ENCODE data around the gene RNF212. TPM values are rescaled to one million over a fixed set of nuclear protein-coding genes. Genes with fewer than 3 reads are reported as not detected.

RNF212 gene
- total and polyA plus RNA-seq, 2 donors (not counting 3 experiments of a cell fraction or from before 2014, with no cell fraction given) = 2.3 to 2.8 TPM

DNA sequence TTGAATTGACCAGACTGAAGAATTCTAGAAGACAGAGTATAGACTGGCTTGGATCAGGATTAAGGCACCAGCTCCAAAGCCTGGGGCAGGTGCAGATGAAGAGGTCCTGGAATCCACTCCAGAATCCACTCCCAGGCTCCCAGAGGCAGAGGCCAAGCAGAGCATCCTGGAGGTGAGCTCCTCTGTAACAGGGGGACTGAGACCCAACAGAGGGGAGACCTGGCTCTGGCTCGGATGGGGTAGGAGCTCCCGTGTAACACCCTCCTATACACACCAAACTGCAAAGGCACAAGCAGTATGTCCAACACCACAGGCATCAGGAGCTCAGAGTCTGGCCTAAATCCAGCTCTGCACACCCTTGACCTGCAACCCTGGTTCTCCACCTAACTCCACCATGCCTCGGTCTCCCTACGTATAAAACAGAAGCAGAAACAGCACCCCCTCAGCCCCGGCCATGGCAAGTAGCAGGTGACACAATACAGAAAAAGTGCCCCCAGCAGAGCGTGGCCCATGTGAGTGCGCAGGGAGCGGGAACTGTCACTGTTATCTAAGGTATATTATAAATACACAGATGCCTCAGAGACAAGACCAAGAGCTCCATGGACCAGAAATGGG lies 14.9 kb downstream of the RNF212 start:
- dilution Hi-C loops (cut with MboI; ENCODE audit: extremely low pct_ligation_motif_present, low sequenced_read_pairs) (no loop called here), intact Hi-C loops (cut with micrococcal nuclease) (no loop called here)
- no peaks in the 10 kb centered on the region for H3K36me3 ChIP-seq (ENCODE audit: control insufficient read depth in 2 of 2, extremely low read depth in 1 of 2, insufficient read depth in 2 of 2, low read length in 2 of 2)
- no peaks in the 10 kb centered on the region for H3K27me3 ChIP-seq (ENCODE audit: control insufficient read depth in 2 of 2, insufficient read depth in 2 of 2, low read length in 2 of 2)
- no peaks in the 10 kb centered on the region for H3K4me1 ChIP-seq (ENCODE audit: control insufficient read depth, extremely low read depth, insufficient read depth, low read length)
- H3K4me2 ChIP-seq (ENCODE audit: insufficient read depth, low read length) = no peak overlapping the region
- ChIA-PET CTCF (no interaction called here), POLR2A (no interaction called here)
- no peaks in the 10 kb centered on the region for H3K9me3 ChIP-seq (replicated peaks; ENCODE audit: control insufficient read depth, insufficient read depth, low read length)
- BruUV-seq (replicated peaks) = no TSS peak
- DNase-seq (ENCODE audit: low read depth, low spot score) (no peak), FAIRE-seq (no peak)
- no peaks in the 10 kb centered on the region for H3K79me2 ChIP-seq (ENCODE audit: control insufficient read depth, insufficient read depth, low read length)
- TF ChIP-seq EZH2 (IDR thresholded peaks at IDR 0.05; ENCODE audit: borderline replicate concordance, low read depth, low read length, severe bottlenecking) = no peak
- TF ChIP-seq POLR2AphosphoS5 (IDR thresholded peaks at IDR 0.05; ENCODE audit: insufficient read depth, low read depth, low read length) = no peak
- no peak for TF ChIP-seq GATA2 (IDR thresholded peaks at IDR 0.05; ENCODE audit: insufficient read depth, insufficient read length, low read depth, low read length)
- no peak for TF ChIP-seq MYC (IDR thresholded peaks at IDR 0.05; ENCODE audit: low read depth, low read length)
- TF ChIP-seq JUN (IDR thresholded peaks at IDR 0.05; ENCODE audit: borderline replicate concordance, insufficient read depth, insufficient read length, low read depth) = no peak
- TF ChIP-seq, protein P1, sequence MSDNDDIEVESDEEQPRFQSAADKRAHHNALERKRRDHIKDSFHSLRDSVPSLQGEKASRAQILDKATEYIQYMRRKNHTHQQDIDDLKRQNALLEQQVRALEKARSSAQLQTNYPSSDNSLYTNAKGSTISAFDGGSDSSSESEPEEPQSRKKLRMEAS (IDR thresholded peaks at IDR 0.05; ENCODE audit: insufficient read depth, insufficient read length) = no peak
- TF ChIP-seq, protein P2, sequence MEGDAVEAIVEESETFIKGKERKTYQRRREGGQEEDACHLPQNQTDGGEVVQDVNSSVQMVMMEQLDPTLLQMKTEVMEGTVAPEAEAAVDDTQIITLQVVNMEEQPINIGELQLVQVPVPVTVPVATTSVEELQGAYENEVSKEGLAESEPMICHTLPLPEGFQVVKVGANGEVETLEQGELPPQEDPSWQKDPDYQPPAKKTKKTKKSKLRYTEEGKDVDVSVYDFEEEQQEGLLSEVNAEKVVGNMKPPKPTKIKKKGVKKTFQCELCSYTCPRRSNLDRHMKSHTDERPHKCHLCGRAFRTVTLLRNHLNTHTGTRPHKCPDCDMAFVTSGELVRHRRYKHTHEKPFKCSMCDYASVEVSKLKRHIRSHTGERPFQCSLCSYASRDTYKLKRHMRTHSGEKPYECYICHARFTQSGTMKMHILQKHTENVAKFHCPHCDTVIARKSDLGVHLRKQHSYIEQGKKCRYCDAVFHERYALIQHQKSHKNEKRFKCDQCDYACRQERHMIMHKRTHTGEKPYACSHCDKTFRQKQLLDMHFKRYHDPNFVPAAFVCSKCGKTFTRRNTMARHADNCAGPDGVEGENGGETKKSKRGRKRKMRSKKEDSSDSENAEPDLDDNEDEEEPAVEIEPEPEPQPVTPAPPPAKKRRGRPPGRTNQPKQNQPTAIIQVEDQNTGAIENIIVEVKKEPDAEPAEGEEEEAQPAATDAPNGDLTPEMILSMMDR (IDR thresholded peaks at IDR 0.05; ENCODE audit: extremely low read depth in 1 of 2, insufficient read depth in 1 of 2, low read depth in 1 of 2, low read length in 2 of 2) = no peak
- TF ChIP-seq POLR2A (IDR thresholded peaks at IDR 0.05; ENCODE audit: low read depth, low read length) = no peak
- no peak for TF ChIP-seq FOS (IDR thresholded peaks at IDR 0.05; ENCODE audit: borderline replicate concordance, insufficient read depth, low read length)
- no peaks in the 10 kb centered on the region for H4K20me1 ChIP-seq (replicated peaks; ENCODE audit: control insufficient read depth, extremely low read depth, insufficient read depth, low read length)
- H3K4me3 ChIP-seq (replicated peaks in 1 of 3; ENCODE audit: insufficient read depth in 1 of 3, low read depth in 1 of 3, low read length in 3 of 3) = no peak overlapping the region
- H3K9ac ChIP-seq (replicated peaks; ENCODE audit: extremely low read depth, insufficient read depth, low read length) = no peak overlapping the region
- no peaks in the 10 kb centered on the region for H3K9me1 ChIP-seq (replicated peaks; ENCODE audit: control insufficient read depth, extremely low read depth, insufficient read depth, low read length)
- H2AFZ ChIP-seq (ENCODE audit: low read depth, low read length) = no peak overlapping the region
- no peak overlapping the region for H3K27ac ChIP-seq (ENCODE audit: insufficient read depth, low read depth, low read length)
